HUDEP-2 (cell line): Measurements from ENCODE around the gene FAF1.
A peak's percentile ranks its signal among the peaks of the same experiment; 100 is the strongest.
"Not testable (repeated sequence)": the region's sequence is repeated elsewhere in the genome, so short reads cannot be mapped to it uniquely, and the experiment has no call there.

ENCODE experiments used
- DNase-seq, 76 experiments: peaks; one replicate each; lab custom pipeline; 2025; ENCODE audit not compliant: unreplicated experiment in 76 of 76; lab: John Stamatoyannopoulos, UW

Gene FAF1

DNA sequence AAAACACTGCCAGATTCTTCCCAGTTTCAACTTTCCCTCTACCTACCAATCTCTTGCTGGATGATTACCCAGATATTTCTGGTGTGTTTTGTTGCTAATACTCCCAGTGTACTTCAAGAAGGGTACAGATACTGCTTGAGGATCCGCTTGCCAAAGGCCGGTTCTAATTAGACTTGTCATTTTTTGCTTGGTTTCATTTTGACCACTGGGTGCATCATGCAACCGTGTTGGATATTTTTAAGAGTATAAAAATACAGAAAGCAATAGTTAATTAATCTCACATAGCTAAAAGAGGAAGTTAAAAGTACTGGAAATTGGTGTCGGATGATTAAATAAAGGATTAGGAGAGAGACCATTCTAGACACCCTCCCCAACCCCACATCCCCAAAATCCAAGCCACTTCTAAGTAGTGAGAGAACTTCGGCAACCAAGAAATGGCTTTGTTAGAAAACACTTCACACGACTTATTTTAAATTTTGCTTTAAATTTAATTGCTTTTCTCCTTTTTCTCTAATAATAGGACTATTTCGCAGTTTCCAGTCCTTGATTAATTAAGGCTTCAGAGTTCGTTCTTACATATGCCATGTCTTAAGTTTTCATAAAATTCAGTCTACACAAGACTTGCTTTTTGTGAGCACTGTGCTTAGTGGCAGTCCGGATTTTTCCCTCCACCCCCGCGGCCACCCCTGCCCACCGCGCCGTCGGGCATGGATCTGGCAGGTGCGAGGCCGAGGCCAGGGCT is 7.5 kb upstream of the FAF1 start:
- peak in 20 of 76 experiments; percentile 5 to 57 (median 34) for DNase-seq

DNA sequence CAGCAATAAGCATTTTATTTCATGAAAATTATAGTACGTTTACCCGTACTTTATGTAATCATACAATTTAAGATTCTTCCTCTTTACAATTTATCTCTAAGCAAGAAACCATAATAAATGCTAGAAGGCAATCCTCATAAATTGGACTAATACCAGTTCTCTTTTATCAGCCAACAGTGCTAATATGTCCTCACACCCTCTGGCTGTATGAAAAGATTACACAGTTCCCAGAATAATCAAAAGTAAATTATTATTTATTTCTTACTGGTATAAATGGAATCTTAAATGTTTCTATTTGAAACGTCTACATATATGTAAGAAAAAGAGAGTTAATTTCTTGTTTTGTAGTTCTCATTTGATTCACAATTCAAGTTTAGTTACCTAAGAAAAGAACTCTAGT is 6.9 kb upstream of the FAF1 start:
- peak in 2 of 76 experiments; percentile 24 to 46 for DNase-seq

DNA sequence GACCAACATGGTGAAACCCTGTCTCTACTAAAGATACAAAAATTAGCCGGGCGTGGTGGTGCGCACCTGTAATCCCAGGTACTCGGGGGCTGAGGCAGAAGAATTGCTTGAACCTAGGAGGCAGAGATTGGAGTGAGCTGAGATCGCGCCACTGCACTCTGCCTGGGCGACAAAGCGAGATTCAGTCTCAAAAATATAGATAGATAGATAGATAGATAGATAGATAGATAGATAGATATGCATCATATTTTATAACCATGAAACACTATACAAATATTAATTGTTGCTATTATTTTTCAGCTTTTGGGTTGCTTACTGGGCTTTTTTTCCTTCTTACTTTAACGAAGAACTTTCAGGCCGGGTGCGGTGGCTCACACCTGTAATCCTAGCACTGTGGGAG is 4.8 kb upstream of the FAF1 start:
- DNase-seq = no peak

DNA sequence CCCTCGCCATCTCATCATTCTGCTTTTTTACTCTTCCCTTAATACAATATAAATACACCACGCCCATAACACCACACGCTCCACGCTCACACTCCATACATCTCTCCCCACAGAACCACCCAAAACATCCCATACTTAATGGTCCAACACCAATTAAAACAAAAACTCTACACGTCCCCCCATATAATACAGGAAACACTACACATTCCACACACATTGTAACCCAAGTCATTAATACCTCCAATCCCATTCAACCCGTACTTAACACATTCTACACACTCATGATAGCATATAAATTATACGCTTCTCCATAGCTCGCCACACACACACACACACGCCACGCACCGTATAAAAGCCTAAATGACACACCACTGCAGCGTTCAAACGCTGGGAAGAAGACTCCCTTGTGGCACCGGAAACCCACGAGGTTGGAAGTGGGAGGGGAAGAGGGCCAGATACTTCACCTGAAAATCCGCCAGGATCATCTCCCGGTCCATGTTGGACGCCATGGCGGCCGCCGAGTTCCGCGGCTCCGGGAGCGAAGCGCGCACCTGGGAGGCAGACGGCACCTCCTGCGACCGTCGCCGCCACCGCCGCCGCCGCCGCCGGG is 659 bp downstream of the FAF1 start:
- DNase-seq = peak in 7 of 76 experiments; percentile 25 to 44 (median 41)

DNA sequence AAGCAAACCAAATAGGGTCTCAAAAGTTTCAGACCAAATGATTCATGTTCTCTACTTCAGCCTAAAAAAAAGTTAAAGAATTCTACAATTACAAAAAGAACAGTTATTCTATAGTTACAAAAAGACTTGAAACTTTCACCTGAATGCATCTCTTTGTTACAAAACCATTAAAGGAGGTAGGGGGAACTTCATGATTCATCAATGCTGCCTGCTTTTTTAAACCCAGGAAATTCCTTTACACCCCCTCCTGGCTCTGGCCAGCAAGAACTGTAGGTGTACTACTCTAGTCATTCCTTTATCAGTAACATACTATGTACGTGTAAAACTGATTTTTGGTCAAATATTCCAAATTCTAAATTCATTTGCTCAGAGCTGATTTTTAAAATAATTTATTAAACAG is 5.0 kb downstream of the FAF1 start:
- no peak for DNase-seq

DNA sequence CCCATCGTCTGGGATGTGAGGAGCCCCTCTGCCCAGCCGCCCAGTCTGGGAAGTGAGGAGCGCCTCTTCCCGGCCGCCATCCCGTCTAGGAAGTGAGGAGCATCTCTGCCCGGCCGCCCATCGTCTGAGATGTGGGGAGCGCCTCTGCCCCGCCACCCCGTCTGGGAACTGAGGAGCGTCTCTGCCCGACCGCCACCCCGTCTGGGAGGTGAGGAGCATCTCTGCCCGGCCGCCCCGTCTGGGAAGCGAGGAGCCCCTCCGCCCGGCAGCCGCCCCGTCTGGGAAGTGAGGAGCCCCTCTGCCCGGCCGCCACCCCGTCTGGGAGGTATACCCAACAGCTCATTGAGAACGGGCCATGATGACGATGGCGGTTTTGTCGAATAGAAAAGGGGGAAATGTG is 7.5 kb downstream of the FAF1 start:
- DNase-seq = not testable (repeated sequence)

DNA sequence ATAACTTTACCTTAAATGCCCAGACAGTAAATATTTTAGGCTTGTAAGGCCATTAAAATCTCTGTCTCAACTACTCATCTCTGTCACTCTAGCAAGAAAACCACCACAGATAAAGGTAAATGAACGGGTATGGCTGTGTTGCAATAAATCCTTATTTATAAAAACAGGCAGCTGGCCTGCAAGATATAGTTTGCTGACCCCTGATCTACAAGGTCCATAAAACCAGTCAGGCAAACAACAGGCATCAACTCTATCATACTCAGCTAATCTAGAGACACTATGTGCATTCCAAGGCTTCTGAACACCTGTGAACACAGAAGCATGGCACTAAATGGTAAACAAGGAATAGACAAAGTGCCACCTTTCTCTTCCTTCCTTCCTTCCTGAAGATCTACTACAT is 9.7 kb downstream of the FAF1 start:
- DNase-seq = no peak

DNA sequence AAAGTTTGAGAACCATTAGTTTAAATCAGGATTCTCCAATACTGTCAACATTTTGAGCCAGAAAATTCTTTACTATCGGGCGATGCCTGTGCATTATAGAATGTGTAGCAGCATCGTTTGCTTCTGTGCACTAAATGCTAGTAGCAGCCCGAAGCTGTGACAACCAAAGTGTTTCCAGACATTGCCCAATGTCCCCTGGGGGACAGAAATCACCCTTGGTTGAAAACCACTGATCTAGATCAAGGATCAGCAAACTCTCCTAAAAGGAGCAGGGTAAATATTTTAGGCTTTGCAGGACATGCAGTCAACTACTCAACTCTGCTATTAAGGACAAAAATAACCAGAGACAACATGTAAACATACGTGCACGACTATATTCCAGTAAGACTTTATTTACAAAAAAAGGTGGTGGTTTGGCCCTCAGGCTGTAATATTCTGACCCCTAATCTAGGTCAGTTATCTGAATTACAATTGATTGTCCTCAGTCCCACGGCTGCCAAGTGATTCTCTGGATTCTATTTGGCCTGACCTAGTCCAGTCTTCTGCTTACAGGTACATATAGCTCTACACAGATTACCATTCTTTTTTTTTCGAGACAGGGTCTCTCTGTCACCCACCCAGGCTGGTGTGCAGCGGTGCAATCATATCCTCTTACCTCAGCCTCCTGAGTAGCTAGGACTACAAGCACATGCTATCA is 10.6 kb downstream of the FAF1 start:
- no peak for DNase-seq

DNA sequence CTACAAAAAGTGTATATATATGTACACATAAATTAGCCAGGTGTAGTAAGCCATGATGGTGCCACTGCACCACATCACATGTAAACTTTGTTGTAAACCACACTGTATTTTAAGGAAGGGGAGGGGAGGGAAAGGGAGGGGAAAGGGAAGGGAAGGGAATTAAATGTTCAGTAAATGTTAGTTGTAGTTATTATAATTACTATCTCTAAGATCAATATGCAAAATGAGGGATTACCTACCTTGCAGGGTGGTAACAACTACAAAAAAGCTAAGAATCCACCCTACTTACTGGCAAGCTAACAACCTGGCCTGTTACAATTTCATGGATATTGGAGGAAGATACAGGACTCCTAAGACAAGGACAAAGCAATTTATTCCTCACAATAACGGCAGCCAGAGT is 17.7 kb downstream of the FAF1 start:
- DNase-seq = no peak

DNA sequence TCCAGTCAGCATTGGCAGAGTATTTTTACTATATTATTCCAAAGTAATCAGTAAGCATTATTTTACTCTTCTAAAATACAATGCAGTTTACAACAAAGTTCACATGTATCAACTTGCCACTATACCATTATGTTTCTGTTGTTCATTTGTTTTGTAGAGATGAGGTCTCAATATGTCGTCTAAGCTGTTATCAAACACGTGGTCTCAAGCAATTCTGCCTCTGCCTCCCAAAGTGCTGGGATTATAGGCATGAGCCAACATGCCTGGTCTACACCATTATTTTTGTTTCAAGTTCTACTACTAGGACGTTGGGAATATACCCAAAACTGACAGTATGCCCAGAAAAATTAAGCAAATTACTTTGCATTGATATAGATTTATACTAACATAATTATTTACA is 19.8 kb downstream of the FAF1 start:
- DNase-seq = no peak

DNA sequence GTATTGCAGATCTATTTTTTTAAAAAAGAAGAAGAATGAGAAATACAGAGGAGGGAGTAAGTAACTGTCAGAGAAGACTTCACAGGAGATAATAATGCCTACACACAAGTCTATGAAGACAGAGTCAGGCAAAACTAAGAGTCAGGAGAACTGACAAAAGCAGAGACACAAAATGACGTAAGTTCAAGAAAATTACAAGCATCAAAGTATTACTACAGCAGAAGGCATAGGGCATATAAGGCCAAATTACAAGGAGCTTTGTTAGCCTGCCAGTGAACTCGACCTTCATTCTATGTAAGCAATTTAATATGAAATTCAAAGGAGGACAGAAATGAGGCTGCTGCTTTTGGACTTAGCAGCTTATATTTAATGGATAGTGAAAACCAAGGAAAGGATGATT is 23.7 kb downstream of the FAF1 start:
- DNase-seq = no peak

DNA sequence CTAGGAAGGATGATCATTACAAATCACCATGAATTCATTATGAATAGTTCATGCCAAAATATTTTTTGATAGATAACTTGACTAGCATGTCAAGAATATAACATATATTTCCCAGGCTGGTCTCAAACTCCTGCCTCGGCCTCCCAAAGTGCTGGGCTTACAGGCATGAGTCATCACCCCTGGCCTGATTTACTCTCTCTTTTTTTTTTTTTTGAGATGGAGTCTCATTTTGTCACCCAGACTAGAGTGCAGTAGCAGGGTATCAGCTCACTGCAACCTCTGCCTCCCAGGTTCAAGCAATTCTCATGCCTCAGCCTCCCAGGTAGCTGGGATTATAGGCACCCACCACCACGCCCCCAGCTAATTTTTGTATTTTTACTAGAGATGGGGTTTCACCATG is 24.8 kb downstream of the FAF1 start:
- not testable (repeated sequence) for DNase-seq

DNA sequence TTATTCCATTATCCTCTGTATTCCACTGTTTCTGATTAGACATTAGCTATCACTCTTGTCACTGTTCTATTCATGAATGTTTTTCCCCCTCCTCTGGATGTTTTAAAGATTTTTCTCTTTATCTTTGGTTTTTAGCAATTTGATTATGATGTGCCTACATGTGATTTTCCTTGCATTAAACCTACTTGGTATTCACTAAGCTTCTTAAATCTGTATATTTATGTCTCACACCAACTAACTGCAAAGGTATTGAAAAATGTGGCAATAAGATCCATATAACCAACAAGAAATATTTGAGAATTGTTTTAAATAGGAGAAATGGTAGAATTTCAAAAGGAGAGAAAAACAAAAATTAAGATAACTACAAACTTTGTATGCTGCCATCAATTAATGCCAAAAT is 25.2 kb downstream of the FAF1 start:
- DNase-seq = no peak

DNA sequence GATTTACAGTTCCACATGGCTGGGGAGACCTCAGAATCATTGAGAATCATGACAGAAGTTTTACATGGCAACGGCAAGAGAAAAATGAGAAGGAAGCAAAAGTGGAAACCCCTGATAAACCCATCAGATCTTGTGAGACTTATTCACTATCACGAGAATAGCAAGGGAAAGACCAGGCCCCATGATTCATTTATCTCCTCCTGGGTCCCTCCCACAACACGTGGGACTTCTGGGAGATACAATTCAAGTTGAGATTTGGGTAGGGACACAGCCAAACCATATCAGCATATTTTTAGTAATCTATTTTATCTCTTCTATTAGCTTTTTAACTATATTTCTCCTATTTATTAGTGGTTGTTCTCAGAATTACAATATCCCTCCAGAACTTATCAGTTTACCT is 26.3 kb downstream of the FAF1 start:
- not testable (repeated sequence) for DNase-seq

DNA sequence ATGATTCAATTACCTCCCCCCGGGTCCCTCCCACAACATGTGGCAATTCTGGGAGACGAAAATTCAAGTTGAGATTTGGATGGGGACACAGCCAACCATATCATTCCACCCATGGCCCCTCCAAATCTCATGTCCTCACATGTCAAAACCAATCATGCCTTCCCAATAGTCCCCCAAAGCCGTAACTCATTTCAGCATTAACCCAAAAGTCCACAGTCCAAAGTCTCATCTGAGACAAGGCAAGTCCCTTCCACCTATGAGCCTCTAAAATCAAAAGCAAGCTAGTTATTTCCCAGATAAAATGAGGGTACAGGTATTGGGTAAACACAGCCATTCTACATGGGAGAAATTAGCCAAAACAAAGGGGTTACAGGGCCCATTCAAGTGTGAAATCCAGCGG is 28.0 kb downstream of the FAF1 start:
- not testable (repeated sequence) for DNase-seq

DNA sequence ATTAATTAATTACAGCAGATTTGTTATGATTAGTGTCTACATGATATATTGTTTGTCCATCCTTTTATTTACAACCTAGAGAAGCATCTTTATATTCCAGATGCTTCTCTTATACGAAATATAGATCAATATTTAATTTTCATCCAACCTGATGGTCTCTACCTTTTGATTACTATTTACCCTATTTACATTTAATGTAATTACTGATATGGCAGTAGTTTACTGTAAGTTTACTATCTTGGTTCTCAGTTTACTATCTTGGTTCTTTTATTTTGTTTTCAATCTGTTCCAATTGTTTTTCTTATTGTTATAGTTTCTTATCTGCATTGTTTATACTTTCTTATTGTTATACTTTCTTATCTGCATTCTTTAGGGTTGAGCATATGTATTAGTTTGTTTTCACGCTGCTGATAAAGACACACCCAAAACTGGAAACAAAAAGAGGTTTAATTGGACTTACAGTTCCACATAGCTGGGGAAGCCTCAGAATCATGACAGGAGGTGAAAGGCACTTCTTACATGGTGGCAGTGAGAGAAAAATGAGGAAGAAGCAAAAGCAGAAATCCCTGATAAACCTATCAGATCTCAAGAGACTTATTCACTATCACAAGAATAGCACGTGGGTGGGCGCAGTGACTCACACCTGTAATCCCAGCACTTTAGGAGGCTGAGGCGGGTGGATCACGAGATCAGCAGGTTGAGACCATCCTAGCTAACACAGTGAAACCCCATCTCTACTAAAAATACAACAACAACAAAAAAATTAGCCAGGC is 28.9 kb downstream of the FAF1 start:
- DNase-seq = peak in 20 of 76 experiments; percentile 2 to 48 (median 11)

DNA sequence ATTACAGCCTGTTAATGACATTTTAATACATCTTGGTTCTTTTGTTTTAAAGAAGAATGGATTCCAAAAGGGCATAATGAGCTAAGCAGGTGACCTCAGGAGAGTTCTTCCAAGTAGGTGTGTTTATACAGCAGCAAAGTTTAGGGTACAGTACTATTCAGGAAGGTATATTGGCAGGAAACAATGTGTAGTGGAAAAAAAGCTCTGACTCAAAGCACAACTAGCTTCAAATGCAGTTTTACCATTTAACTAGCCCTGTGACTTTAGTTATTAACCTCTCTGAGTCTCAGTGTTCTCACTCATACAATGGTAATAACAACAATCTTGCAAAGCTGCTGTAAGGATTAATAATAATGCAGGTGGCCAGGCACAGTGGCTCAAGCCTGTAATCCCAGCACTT is 29.9 kb downstream of the FAF1 start:
- no peak for DNase-seq

DNA sequence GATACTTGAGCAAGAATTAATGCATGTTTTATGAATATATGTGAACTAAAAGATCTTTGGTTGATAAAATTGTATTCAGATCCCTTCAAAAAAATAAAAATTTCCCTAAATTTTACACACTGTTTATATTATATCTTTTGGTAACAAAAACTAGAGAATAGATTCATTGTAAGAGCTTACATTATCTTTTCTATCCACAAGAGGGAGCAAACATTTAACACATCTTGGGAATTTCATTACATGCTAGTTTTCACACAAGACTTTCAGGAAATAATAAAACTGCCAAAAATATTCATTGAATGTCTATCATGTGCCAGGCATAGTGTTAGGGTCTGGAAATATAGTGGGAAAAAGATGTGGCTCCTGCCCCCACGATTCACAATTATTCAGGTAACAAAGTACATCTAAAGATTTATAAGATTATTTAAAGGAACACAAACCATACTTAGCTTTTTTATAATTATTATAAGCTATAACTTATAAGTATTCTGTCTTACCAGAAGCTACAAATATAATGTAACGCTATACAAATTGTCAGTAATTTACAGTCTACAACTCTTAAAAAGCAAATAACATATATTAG is 30.6 kb downstream of the FAF1 start:
- DNase-seq = peak in 8 of 76 experiments; percentile 2 to 19 (median 8)

DNA sequence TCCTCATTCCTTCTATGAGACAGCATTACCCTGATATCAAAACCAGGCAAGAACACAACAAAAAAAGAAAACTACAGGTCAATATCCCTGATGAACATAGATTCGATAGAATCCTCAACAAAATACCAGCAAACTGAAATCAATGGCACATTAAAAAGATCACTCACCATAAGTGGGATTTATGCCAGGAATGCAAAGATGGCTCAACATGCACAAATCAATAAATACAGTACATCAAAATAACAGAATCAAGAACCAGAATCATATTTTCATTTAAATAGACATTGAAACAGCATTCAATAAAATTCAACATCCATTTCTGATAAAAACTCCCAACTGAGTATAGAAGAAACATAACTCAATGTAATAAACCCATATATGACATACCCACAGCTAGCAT is 36.5 kb downstream of the FAF1 start:
- no peak for DNase-seq

DNA sequence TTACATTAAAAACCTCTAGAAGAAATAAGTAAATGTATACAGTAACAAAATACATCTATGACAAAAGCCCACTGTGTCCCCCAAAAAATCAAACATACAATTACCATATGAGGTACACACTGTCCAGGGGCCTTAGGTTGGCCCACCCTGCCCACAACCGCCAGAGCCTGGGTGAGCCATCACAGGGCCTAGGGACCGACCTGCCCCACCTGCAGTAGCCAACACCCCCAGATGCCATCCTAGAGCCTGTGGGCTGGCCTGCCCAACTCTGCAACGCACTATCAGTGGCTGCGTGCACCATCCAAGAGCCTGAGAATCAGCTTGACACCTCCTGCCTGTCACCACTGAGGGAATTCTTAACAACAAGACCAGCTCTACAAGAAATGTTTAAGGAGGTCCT is 39.0 kb downstream of the FAF1 start:
- no peak for DNase-seq

DNA sequence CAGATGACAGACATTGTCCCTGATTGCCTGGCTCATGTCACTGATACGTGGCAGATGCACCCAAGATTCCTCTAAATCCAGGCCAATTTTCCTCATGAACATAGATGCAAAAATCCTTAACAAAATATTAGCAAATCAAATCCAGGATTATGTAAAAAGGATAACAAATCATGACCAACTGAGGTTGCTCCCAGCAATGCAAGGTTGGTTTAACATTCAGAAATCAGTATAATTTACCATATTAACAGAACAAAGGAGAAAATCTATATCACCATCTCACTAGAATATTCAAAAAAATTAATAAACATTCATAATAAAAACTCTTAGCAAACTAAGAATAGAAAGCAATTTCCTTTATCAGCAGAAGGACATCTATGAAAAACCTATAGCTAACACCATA is 39.7 kb downstream of the FAF1 start:
- DNase-seq = no peak
